SK-N-SH treated with all-trans-retinoic acid at 6 μM for 48 hours (cell line): ENCODE data around the gene OGFOD3.

Experiments
- ATAC-seq: fragments of 200-7000 bp; cut with Tn5 transposase; 3 replicates; pipeline ENCODE4 v1.9.1; 2020; ENCODE audit warnings: mild to moderate bottlenecking, moderate library complexity
- ARNTL ChIP-seq: fragments of 450-650 bp; formaldehyde crosslinking; IDR thresholded peaks from 2 replicates; pipeline ENCODE4 v1.5.0; 2020; ENCODE audit warnings: low read depth, mild to moderate bottlenecking, moderate library complexity, borderline replicate concordance
- CREB5 ChIP-seq: fragments of 250-450 bp; sonication (Bioruptor Pico); IDR thresholded peaks from 2 replicates; pipeline ENCODE4 v1.5.1; 2020; ENCODE audit warnings: low read depth, mild to moderate bottlenecking, moderate library complexity
- CSDC2 ChIP-seq: fragments of 250-450 bp; sonication (Bioruptor Pico); IDR thresholded peaks from 2 replicates; pipeline ENCODE4 v1.5.0; 2020; ENCODE audit warnings: mild to moderate bottlenecking, moderate library complexity
- CSRNP3 ChIP-seq: fragments of 250-450 bp; sonication (Bioruptor Pico); IDR thresholded peaks from 2 replicates; pipeline ENCODE4 v1.5.1; 2021; ENCODE audit warnings: mild to moderate bottlenecking, moderate library complexity
- GLIS3 ChIP-seq: fragments of 250-450 bp; sonication (Bioruptor Pico); IDR thresholded peaks from 2 replicates; pipeline ENCODE4 v1.5.0; 2020; ENCODE audit warnings: mild to moderate bottlenecking, moderate library complexity
- ISL1 ChIP-seq: fragments of 250-450 bp; sonication (Bioruptor Pico); IDR thresholded peaks from 2 replicates; pipeline ENCODE4 v2.1.2; 2022; ENCODE audit warnings: mild to moderate bottlenecking, moderate library complexity
- PATZ1 ChIP-seq: fragments of 250-450 bp; sonication (Bioruptor Pico); IDR thresholded peaks from 2 replicates; pipeline ENCODE4 v1.8.0; 2020; ENCODE audit warnings: mild to moderate bottlenecking, moderate library complexity, borderline replicate concordance
- PPARA ChIP-seq: fragments of 250-450 bp; sonication (Bioruptor Pico); IDR thresholded peaks from 2 replicates; pipeline ENCODE4 v1.5.0; 2020; ENCODE audit warnings: mild to moderate bottlenecking, borderline replicate concordance
- RARB ChIP-seq: fragments of 250-450 bp; sonication (Bioruptor Pico); IDR thresholded peaks from 2 replicates; pipeline ENCODE4 v1.8.0; 2021; ENCODE audit warnings: mild to moderate bottlenecking, moderate library complexity
- SNAI2 ChIP-seq: fragments of 250-450 bp; sonication (Bioruptor Pico); IDR thresholded peaks from 2 replicates; pipeline ENCODE4 v1.5.0; 2020; ENCODE audit warnings: mild to moderate bottlenecking, moderate library complexity
- TCF4 ChIP-seq: fragments of 250-450 bp; sonication (Bioruptor Pico); IDR thresholded peaks from 2 replicates; pipeline ENCODE4 v1.8.0; 2021; ENCODE audit warnings: mild to moderate bottlenecking, moderate library complexity, borderline replicate concordance
- TSHZ2 ChIP-seq: fragments of 250-450 bp; sonication (Bioruptor Pico); IDR thresholded peaks from 2 replicates; pipeline ENCODE4 v1.5.0; 2020; ENCODE audit warnings: mild to moderate bottlenecking, moderate library complexity
- ZC3H10 ChIP-seq: fragments of 250-450 bp; sonication (Bioruptor Pico); IDR thresholded peaks from 2 replicates; pipeline ENCODE4 v1.5.1; 2021; ENCODE audit warnings: mild to moderate bottlenecking, moderate library complexity
- ZFP30 ChIP-seq: fragments of 450-650 bp; formaldehyde crosslinking; IDR thresholded peaks from 2 replicates; pipeline ENCODE4 v1.5.0; 2022; ENCODE audit warnings: mild to moderate bottlenecking, moderate library complexity
- ZNF8 ChIP-seq: fragments of 450-650 bp; formaldehyde crosslinking; IDR thresholded peaks from 2 replicates; pipeline ENCODE4 v1.5.0; 2020; ENCODE audit warnings: mild to moderate bottlenecking, moderate library complexity
- TF ChIP-seq, protein P1 (sequence below): fragments of 250-450 bp; sonication (Bioruptor Pico); IDR thresholded peaks from 2 replicates; pipeline ENCODE4 v1.8.0; 2021; ENCODE audit warnings: low read depth, mild to moderate bottlenecking, moderate library complexity, borderline replicate concordance

The OGFOD3 gene

DNA sequence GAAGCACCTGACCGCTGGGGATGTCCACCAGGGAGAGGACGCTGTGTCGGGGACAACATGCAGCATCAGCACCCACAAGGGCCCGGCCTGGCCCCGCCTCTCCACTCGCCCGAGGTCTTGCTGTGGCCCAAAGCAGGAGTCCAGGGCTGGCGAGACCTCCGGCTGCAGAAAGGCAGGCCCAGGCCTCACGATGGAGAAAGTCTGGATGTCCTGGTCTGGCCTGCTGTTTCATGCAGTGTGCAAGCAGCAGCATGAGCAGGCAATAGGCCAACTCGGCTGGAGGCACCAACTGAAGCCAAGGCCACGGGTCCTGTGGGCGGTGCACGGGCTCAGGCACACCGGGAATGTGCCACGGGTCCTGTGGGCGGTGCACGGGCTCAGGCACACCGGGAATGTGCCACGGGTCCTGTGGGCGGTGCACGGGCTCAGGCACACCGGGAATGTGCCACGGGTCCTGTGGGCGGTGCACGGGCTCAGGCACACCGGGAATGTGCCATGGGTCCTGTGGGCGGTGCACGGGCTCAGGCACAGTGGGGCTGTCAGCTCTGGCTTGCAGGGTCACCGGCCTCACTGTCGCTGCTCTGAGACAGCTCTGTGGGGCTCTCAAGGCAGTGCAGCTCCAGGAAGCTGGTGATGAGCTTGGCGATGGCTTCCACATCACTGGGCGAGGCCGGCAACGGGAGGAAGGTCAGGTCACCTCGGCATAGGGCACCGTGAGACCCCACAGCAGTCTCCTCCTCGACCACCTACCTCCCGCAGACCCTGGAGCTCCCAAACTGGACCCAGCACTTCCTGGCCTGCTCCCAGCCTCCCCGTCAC lies 25.3 kb upstream of the OGFOD3 start:
- no peak for ATAC-seq
- TF ChIP-seq ZC3H10 (CRISPR knock-in tag) (no peak), GLIS3 (CRISPR knock-in tag) (no peak), ISL1 (CRISPR knock-in tag) (no peak), CREB5 (CRISPR knock-in tag) (no peak), SNAI2 (CRISPR knock-in tag) (no peak), TSHZ2 (CRISPR knock-in tag) (no peak), PATZ1 (CRISPR knock-in tag) (no peak), CSRNP3 (CRISPR knock-in tag) (no peak), CSDC2 (no peak), PPARA (CRISPR knock-in tag) (no peak), ZNF8 (CRISPR knock-in tag) (no peak), TCF4 (CRISPR knock-in tag) (no peak)
- TF ChIP-seq, all 23 proteins: peak for 0

DNA sequence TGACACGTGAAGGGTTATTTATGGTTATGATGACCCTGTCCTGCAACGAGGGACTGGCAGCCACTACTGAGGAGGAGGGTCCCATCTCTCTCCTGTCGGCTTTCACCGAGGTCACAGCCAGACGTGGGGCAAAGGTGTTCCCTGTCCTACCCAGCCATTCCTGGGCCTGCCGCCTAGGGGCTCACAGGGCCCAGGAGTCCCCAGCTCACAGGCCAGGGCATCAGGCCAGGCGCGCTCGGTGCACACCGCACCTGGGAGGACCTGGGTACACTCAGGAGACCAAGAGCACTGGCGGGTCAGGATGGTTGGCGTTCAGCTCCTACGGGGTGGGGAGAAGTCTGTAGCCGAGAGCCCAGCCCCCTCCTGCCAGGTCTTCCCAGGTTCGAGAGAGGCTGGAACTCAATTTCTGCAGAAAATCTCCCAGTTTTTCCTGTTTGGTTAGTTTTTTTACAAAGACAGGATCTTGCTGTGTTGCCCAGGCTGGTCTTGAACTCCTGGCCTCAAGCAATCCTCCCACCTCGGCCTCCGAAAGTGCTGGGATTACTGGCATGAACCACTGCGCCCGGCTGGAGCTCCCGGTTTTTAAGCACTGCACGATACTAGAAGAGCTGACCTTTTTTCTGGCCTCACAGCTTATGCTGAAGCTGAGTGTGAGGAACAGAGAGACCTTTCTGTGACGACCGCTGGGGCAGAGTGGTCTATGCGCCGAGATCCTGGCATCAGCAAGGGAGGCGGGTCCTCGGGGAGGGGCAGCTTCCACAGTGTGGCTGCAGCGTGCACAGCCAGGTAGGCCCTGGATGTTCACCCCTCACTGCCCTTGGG lies 24.5 kb upstream of the OGFOD3 start:
- TF ChIP-seq, protein P1, sequence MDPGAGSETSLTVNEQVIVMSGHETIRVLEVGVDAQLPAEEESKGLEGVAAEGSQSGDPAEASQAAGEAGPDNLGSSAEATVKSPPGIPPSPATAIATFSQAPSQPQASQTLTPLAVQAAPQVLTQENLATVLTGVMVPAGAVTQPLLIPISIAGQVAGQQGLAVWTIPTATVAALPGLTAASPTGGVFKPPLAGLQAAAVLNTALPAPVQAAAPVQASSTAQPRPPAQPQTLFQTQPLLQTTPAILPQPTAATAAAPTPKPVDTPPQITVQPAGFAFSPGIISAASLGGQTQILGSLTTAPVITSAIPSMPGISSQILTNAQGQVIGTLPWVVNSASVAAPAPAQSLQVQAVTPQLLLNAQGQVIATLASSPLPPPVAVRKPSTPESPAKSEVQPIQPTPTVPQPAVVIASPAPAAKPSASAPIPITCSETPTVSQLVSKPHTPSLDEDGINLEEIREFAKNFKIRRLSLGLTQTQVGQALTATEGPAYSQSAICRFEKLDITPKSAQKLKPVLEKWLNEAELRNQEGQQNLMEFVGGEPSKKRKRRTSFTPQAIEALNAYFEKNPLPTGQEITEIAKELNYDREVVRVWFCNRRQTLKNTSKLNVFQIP (CRISPR knock-in tag): no peak
- no peak for TF ChIP-seq SNAI2 (CRISPR knock-in tag)
- TF ChIP-seq TSHZ2 (CRISPR knock-in tag): no peak
- TF ChIP-seq RARB (CRISPR knock-in tag): no peak
- TF ChIP-seq TCF4 (CRISPR knock-in tag): no peak
- TF ChIP-seq ARNTL: no peak
- no peak for TF ChIP-seq ZFP30 (CRISPR knock-in tag)
- ATAC-seq: no peak
